GM12878 (cell line): ENCODE measurements around the gene ODAD2. TPM values are rescaled to one million over a fixed set of nuclear protein-coding genes. Genes with fewer than 3 reads are reported as not detected.

ENCODE experiments used
- ATAC-seq: fragments of 200-7000 bp; cut with Tn5 transposase; 3 replicates; pipeline ENCODE4 v1.9.1; 2020; ENCODE audit warnings: mild to moderate bottlenecking, moderate library complexity
- BruUV-seq: library from RNA; stranded (reverse); fragments of 400-500 nt; replicated peaks from 2 replicates; lab custom pipeline; 2021; lab: Mats Ljungman, UMichigan
- CTCF ChIA-PET: fragments of 300-600 bp; sonication (Branson Sonifier 250); formaldehyde crosslinking; extraction: SDS; loops from one replicate; lab custom pipeline; 2021; ENCODE audit warnings: inconsistent platforms; lab: Yijun Ruan, JAX
- POLR2A ChIA-PET: fragments of 350-600 bp; formaldehyde crosslinking; extraction: SDS; loops from one replicate; lab custom pipeline; 2021; ENCODE audit warnings: inconsistent platforms; lab: Charles Lee
- RAD21 ChIA-PET: fragments of 300-600 bp; sonication (Branson Sonifier 250); formaldehyde crosslinking; loops from one replicate; lab custom pipeline; 2023; ENCODE audit warnings: antibody characterized with exemption; ENCODE audit not compliant: unreplicated experiment; lab: Charles Lee
- SMC1A ChIA-PET: fragments of 300-600 bp; sonication (Branson Sonifier 250); formaldehyde crosslinking; loops from one replicate; lab custom pipeline; 2023; ENCODE audit not compliant: unreplicated experiment, uncharacterized antibody; lab: Charles Lee
- DNase-seq: peaks from one replicate; pipeline ENCODE4 v3.0.0-alpha.2; 2011; ENCODE audit warnings: low read depth, low spot score
- FAIRE-seq: peaks from 3 replicates; lab custom pipeline; 2011; peaks lifted over from hg19 to GRCh38; lab: Jason Lieb, UNC
- H2AFZ ChIP-seq: 2 replicates; pipeline ENCODE4 v1.6.0; 2011; ENCODE audit warnings: low read depth, low read length, control low read depth; ENCODE audit not compliant: control insufficient read depth
- H3K27ac ChIP-seq: 2 replicates; pipeline ENCODE4 v1.5.1; 2011; ENCODE audit warnings: control low read depth; ENCODE audit not compliant: control insufficient read depth, insufficient read depth
- H3K27me3 ChIP-seq, 2 experiments: replicated peaks in 1 of 2; 2 replicates each; pipeline versions ENCODE4 v1.6.0 to v1.6.1; 2011; ENCODE audit warnings: low read length in 1 of 2; ENCODE audit not compliant: control insufficient read depth in 2 of 2, insufficient read depth in 2 of 2
- H3K36me3 ChIP-seq, 2 experiments: 2 replicates each; pipeline ENCODE4 v1.5.1; 2011; ENCODE audit warnings: low read length in 1 of 2; ENCODE audit not compliant: control insufficient read depth in 2 of 2, insufficient read depth in 2 of 2
- H3K4me1 ChIP-seq: 2 replicates; pipeline ENCODE4 v1.6.1; 2011; ENCODE audit warnings: mild to moderate bottlenecking, low read length, moderate library complexity, mixed read lengths; ENCODE audit not compliant: control insufficient read depth, insufficient read depth
- H3K4me2 ChIP-seq: 2 replicates; pipeline ENCODE4 v1.6.0; 2011; ENCODE audit warnings: control low read depth; ENCODE audit not compliant: control insufficient read depth, insufficient read depth
- H3K4me3 ChIP-seq: fragments of 200-600 bp; sonication (generic); 2 replicates; pipeline ENCODE4 v1.5.1; 2016
- H3K79me2 ChIP-seq: 2 replicates; pipeline ENCODE4 v1.6.0; 2011; ENCODE audit warnings: low read length; ENCODE audit not compliant: control insufficient read depth, insufficient read depth
- H3K9ac ChIP-seq: 2 replicates; pipeline ENCODE4 v1.8.0; 2011; ENCODE audit warnings: low read length, control low read depth, mixed read lengths; ENCODE audit not compliant: control insufficient read depth, insufficient read depth
- H3K9me3 ChIP-seq: replicated peaks from 3 replicates; pipeline ENCODE4 v1.5.1; 2011; ENCODE audit warnings: mild to moderate bottlenecking, low read length; ENCODE audit not compliant: control insufficient read depth, insufficient read depth
- H4K20me1 ChIP-seq: 2 replicates; pipeline ENCODE4 v1.6.0; 2011; ENCODE audit not compliant: control insufficient read depth, insufficient read depth
- BCL11A ChIP-seq: IDR thresholded peaks from 2 replicates; pipeline ENCODE4 v1.6.1; 2011; ENCODE audit warnings: low read depth, low read length
- BRCA1 ChIP-seq: IDR thresholded peaks from 2 replicates; pipeline ENCODE4 v1.6.1; 2011; ENCODE audit warnings: low read depth, low read length, improper control_type of control experiment
- NFYA ChIP-seq: IDR thresholded peaks from 2 replicates; pipeline ENCODE4 v1.6.1; 2011; ENCODE audit warnings: low read depth, mild to moderate bottlenecking, low read length, improper control_type of control experiment, borderline replicate concordance
- NFYB ChIP-seq: IDR thresholded peaks from 2 replicates; pipeline ENCODE4 v1.6.1; 2011; ENCODE audit warnings: low read depth, mild to moderate bottlenecking, low read length, improper control_type of control experiment, moderate library complexity; ENCODE audit not compliant: insufficient read depth
- NR2C1 ChIP-seq: fragments of 450-650 bp; IDR thresholded peaks from 2 replicates; pipeline ENCODE4 v1.6.1; 2017; ENCODE audit warnings: antibody characterized with exemption, mild to moderate bottlenecking, moderate library complexity
- RBBP5 ChIP-seq: fragments of 200-600 bp; sonication (generic); conservative IDR thresholded peaks from 2 replicates; pipeline ENCODE4 v1.6.1; 2016
- RCOR1 ChIP-seq: conservative IDR thresholded peaks from 2 replicates; pipeline ENCODE4 v1.6.1; 2012; ENCODE audit warnings: low read depth, low read length, improper control_type of control experiment
- SMC3 ChIP-seq: IDR thresholded peaks from 2 replicates; pipeline ENCODE4 v1.6.1; 2011; ENCODE audit warnings: low read length, improper control_type of control experiment, borderline replicate concordance
- TCF12 ChIP-seq: IDR thresholded peaks from 2 replicates; pipeline ENCODE4 v1.6.1; 2011; ENCODE audit warnings: low read depth, mild to moderate bottlenecking, low read length
- ZNF384 ChIP-seq: IDR thresholded peaks from 2 replicates; pipeline ENCODE4 v1.6.1; 2012; ENCODE audit warnings: low read depth, mild to moderate bottlenecking, low read length, improper control_type of control experiment, borderline replicate concordance
- WGBS: methylation state at CpG from one replicate; pipeline ENCODE4 v1.1.6; 2016; ENCODE audit warnings: low lambda C conversion rate; ENCODE audit not compliant: insufficient replicate concordance, insufficient coverage; ENCODE audit errors: missing lambda C conversion rate; 5-methylcytosine and 5-hydroxymethylcytosine counted together
- in situ Hi-C: fragments of 300-500 bp; cut with MboI; formaldehyde crosslinking; loops from 9 replicates; pipeline ENCODE4 v1.14.3; 2018; ENCODE audit warnings: mixed read lengths
- intact Hi-C: fragments of 100-400 bp; cut with micrococcal nuclease; formaldehyde crosslinking; loops from one replicate; pipeline ENCODE4 v1.14.2; 2022; ENCODE audit not compliant: unreplicated experiment
- polyA plus RNA-seq, 11 experiments: library from polyadenylated mRNA; depleted of rRNA in 4 of 11; unstranded in 6 of 11; stranded (reverse) in 5 of 11; fragments of >200 nt; fragmentation: Nextera tagmentation in 4 of 11; fragmentation: Illumina TruSeq in 1 of 11; extraction: Ambion mirVana in 4 of 11; extraction: Trizol in 1 of 11; gene quantifications; 1 replicate in 1 of 11; 2 replicates in 10 of 11; pipeline versions ENCODE4 v1.2.1 to v1.2.3, GENCODE V29; 2011 to 2016; ENCODE audit warnings: inconsistent platforms in 2 of 11, missing spikeins in 2 of 11, low read depth in 1 of 11
- total RNA-seq, 4 experiments: library from RNA; depleted of rRNA in 3 of 4; stranded (reverse); fragments of >200 nt in 3 of 4; fragmentation: Illumina TruSeq in 1 of 4; extraction: Trizol in 1 of 4; gene quantifications; 2 replicates each; pipeline versions ENCODE4 v1.2.1 to v1.2.3, GENCODE V29; 2013 to 2021
- TF ChIP-seq, protein P1 (sequence below): IDR thresholded peaks from 2 replicates; pipeline ENCODE4 v1.6.1; 2011; ENCODE audit warnings: low read depth, mild to moderate bottlenecking, low read length, moderate library complexity, borderline replicate concordance; ENCODE audit errors: extremely low read depth
- TF ChIP-seq, protein P2 (sequence below): fragments of 150-350 bp; IDR thresholded peaks from 2 replicates; pipeline ENCODE4 v1.6.1; 2014; ENCODE audit warnings: mild to moderate bottlenecking, low read depth, low read length

Gene ODAD2
- total and polyA plus RNA-seq, 10 of the 15 experiments (the other 5 are each of a cell fraction or from before 2014, with no cell fraction given), result not detected

DNA sequence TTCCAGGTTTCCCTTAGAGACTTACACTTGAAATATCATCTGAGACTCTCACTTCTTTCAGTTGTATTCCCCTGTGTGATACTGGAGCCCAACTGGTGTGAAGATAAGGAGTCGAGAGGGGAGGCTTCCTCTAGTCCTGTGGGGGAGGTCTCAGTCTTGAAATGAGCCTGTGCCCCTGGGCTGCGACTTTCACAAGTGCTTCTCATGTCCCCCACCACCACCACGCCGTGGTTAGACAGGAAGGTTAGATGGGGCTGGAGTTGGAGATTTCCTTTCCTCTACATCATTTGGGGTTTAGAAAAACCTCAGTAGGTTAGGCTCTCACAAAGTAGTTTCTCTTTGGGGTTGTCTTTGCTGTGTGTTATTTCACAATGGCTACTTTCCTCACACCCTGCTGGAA is 227.6 kb downstream of the ODAD2 start:
- no TSS peak for BruUV-seq
- Histone ChIP-seq H3K4me3 (no peak overlapping the region), H2AFZ (no peak overlapping the region), H3K27ac (no peak overlapping the region), H3K4me2 (no peak overlapping the region), H3K9me3 (no peaks in the 10 kb centered on the region), H3K4me1 (no peaks in the 10 kb centered on the region), H3K9ac (no peak overlapping the region), H3K36me3 (no peaks in the 10 kb centered on the region), H3K79me2 (no peaks in the 10 kb centered on the region), H3K27me3 (no peaks in the 10 kb centered on the region), H4K20me1 (no peaks in the 10 kb centered on the region)
- CTCF ChIA-PET, result no interaction called here
- intact Hi-C loops (no loop called here), in situ Hi-C loops (no loop called here)
- ATAC-seq, result no peak
- no peak for FAIRE-seq
- POLR2A ChIA-PET, result no interaction called here
- 0% methylated on average over 4 of the region's 4 CpGs for WGBS
- DNase-seq, result no peak
- TF ChIP-seq SMC3 (no peak), RBBP5 (no peak), BCL11A (no peak), TCF12 (no peak), NR2C1 (no peak), RCOR1 (no peak), BRCA1 (no peak), ZNF384 (no peak), NFYA (no peak), NFYB (no peak)
- TF ChIP-seq, protein P1, sequence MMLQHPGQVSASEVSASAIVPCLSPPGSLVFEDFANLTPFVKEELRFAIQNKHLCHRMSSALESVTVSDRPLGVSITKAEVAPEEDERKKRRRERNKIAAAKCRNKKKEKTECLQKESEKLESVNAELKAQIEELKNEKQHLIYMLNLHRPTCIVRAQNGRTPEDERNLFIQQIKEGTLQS, result no peak
- TF ChIP-seq, protein P2, sequence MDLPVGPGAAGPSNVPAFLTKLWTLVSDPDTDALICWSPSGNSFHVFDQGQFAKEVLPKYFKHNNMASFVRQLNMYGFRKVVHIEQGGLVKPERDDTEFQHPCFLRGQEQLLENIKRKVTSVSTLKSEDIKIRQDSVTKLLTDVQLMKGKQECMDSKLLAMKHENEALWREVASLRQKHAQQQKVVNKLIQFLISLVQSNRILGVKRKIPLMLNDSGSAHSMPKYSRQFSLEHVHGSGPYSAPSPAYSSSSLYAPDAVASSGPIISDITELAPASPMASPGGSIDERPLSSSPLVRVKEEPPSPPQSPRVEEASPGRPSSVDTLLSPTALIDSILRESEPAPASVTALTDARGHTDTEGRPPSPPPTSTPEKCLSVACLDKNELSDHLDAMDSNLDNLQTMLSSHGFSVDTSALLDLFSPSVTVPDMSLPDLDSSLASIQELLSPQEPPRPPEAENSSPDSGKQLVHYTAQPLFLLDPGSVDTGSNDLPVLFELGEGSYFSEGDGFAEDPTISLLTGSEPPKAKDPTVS, result no peak
- SMC1A ChIA-PET, result no interaction called here
- RAD21 ChIA-PET, result no interaction called here
